K562 (cell line): ENCODE measurements around the gene EFR3B.

ENCODE experiments used
- ADNP ChIP-seq: fragments of 200-800 bp; sonication (Bioruptor generic); IDR thresholded peaks from 2 replicates; pipeline ENCODE4 v1.6.1; 2016; ENCODE audit warnings: missing genetic modification characterization, missing compliant biosample characterization
- CHD4 ChIP-seq: fragments of 200-600 bp; sonication (generic); IDR thresholded peaks from 3 replicates; pipeline ENCODE4 v1.6.1; 2012; ENCODE audit warnings: low read depth, mild to moderate bottlenecking, mixed read lengths, low read length, inconsistent platforms; ENCODE audit not compliant: insufficient read depth, insufficient replicate concordance, poor library complexity, severe bottlenecking
- CREB1 ChIP-seq, 2 experiments: sonication (generic) in 1 of 2; formaldehyde crosslinking in 1 of 2; IDR thresholded peaks; 2 replicates each; pipeline versions ENCODE4 v1.6.1 to v1.8.0; 2012 to 2022; ENCODE audit warnings: inconsistent platforms in 1 of 2, mild to moderate bottlenecking in 1 of 2, missing genetic modification reagents in 1 of 2, moderate library complexity in 1 of 2
- CREM ChIP-seq: IDR thresholded peaks from 2 replicates; pipeline ENCODE4 v1.6.1; 2014; ENCODE audit warnings: antibody characterized with exemption, low read depth
- GATAD2B ChIP-seq: fragments of 450-650 bp; IDR thresholded peaks from 2 replicates; pipeline ENCODE4 v1.6.1; 2017; ENCODE audit warnings: mild to moderate bottlenecking, borderline replicate concordance
- KLF10 ChIP-seq: fragments of 250-450 bp; sonication (Bioruptor Pico); IDR thresholded peaks from 2 replicates; pipeline ENCODE4 v1.6.1; 2021; ENCODE audit warnings: matching md5 sums
- MAFF ChIP-seq: IDR thresholded peaks from 2 replicates; pipeline ENCODE4 v1.6.1; 2012; ENCODE audit warnings: low read length, improper control_type of control experiment
- MAFG ChIP-seq: fragments of 450-650 bp; conservative IDR thresholded peaks from 2 replicates; pipeline ENCODE4 v1.6.1; 2016; ENCODE audit warnings: missing genetic modification characterization, missing compliant biosample characterization
- MEF2A ChIP-seq: IDR thresholded peaks from 2 replicates; pipeline ENCODE4 v1.6.1; 2011; ENCODE audit warnings: low read depth, mild to moderate bottlenecking, low read length, moderate library complexity; ENCODE audit not compliant: control insufficient read depth
- MNT ChIP-seq, 2 experiments: fragments of 450-650 bp; conservative IDR thresholded peaks; 2 replicates each; pipeline ENCODE4 v1.6.1; 2017; ENCODE audit warnings: mild to moderate bottlenecking in 2 of 2, moderate library complexity in 2 of 2
- MYC ChIP-seq, 2 experiments: fragments of 250-450 bp in 1 of 2; sonication (Bioruptor Pico) in 1 of 2; IDR thresholded peaks; 2 replicates each; pipeline versions ENCODE4 v1.5.1 to v1.6.1; 2012 to 2021; ENCODE audit warnings: low read depth in 2 of 2, borderline replicate concordance in 1 of 2, improper control_type of control experiment in 1 of 2, low read length in 1 of 2, mild to moderate bottlenecking in 1 of 2, moderate library complexity in 1 of 2
- TOE1 ChIP-seq, 2 experiments: fragments of 450-650 bp in 1 of 2; sonication (generic) in 1 of 2; formaldehyde crosslinking in 1 of 2; IDR thresholded peaks; 2 replicates each; pipeline versions ENCODE4 v1.7.1 to v1.8.0; 2016 to 2022; ENCODE audit warnings: borderline replicate concordance in 2 of 2, mild to moderate bottlenecking in 2 of 2, antibody characterized with exemption in 1 of 2, inconsistent platforms in 1 of 2, low read depth in 1 of 2, missing genetic modification reagents in 1 of 2, moderate library complexity in 1 of 2
- TF ChIP-seq, protein P1 (sequence below), 3 experiments: IDR thresholded peaks in 2 of 3; conservative IDR thresholded peaks in 1 of 3; 2 replicates each; pipeline ENCODE4 v1.5.1; 2011 to 2012; ENCODE audit warnings: low read length in 3 of 3, mild to moderate bottlenecking in 3 of 3, control low read depth in 2 of 3, improper control_type of control experiment in 1 of 3, inconsistent platforms in 1 of 3, low read depth in 1 of 3, mixed read lengths in 1 of 3, moderate library complexity in 1 of 3; ENCODE audit not compliant: insufficient read depth in 2 of 3
- TF ChIP-seq, protein P2 (sequence below): sonication (generic); formaldehyde crosslinking; IDR thresholded peaks from 2 replicates; pipeline ENCODE4 v1.9.0; 2022; ENCODE audit warnings: mild to moderate bottlenecking, missing genetic modification reagents

- TF ChIP-seq CREB1 (IDR thresholded peaks at IDR 0.05) (no peak), CREB1 (CRISPR knock-in tag; IDR thresholded peaks at IDR 0.05) (no peak), TOE1 (IDR thresholded peaks at IDR 0.05; ENCODE audit: borderline replicate concordance) (no peak), TOE1 (CRISPR knock-in tag; IDR thresholded peaks at IDR 0.05; ENCODE audit: borderline replicate concordance, low read depth) (no peak), GATAD2B (no peak), MAFF (no peak), CHD4 (no peak), MNT (conservative IDR thresholded peaks at IDR 0.05) (no peak), MAFG (tag) (no peak), ADNP (tag) (no peak), KLF10 (CRISPR knock-in tag) (no peak), MYC (IDR thresholded peaks at IDR 0.05; ENCODE audit: low read depth, low read length) (no peak), MYC (CRISPR knock-in tag; IDR thresholded peaks at IDR 0.05; ENCODE audit: borderline replicate concordance, low read depth) (no peak), MEF2A (no peak), CREM (no peak)
- TF ChIP-seq, protein P1, sequence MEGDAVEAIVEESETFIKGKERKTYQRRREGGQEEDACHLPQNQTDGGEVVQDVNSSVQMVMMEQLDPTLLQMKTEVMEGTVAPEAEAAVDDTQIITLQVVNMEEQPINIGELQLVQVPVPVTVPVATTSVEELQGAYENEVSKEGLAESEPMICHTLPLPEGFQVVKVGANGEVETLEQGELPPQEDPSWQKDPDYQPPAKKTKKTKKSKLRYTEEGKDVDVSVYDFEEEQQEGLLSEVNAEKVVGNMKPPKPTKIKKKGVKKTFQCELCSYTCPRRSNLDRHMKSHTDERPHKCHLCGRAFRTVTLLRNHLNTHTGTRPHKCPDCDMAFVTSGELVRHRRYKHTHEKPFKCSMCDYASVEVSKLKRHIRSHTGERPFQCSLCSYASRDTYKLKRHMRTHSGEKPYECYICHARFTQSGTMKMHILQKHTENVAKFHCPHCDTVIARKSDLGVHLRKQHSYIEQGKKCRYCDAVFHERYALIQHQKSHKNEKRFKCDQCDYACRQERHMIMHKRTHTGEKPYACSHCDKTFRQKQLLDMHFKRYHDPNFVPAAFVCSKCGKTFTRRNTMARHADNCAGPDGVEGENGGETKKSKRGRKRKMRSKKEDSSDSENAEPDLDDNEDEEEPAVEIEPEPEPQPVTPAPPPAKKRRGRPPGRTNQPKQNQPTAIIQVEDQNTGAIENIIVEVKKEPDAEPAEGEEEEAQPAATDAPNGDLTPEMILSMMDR (IDR thresholded peaks at IDR 0.05 in 2 of 3, conservative IDR thresholded peaks at IDR 0.05 in 1 of 3; ENCODE audit: insufficient read depth in 2 of 3, low read depth in 1 of 3, low read length in 3 of 3), result no peak
- TF ChIP-seq, protein P2, sequence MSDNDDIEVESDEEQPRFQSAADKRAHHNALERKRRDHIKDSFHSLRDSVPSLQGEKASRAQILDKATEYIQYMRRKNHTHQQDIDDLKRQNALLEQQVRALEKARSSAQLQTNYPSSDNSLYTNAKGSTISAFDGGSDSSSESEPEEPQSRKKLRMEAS (CRISPR knock-in tag), result no peak
These were observed 11.2 kb upstream of the EFR3B start for GRCh38 chr2:25030702-25031101.
